Ovary (tissue), 3 donors: ENCODE results near the gene C1orf146.

Experiments used
- CTCF ChIP-seq, 3 donors: fragments of 450-650 bp in 2 of 3; fragments of 200-600 bp in 1 of 3; IDR thresholded peaks; one replicate each; pipeline versions ENCODE4 v1.5.1 to v1.8.0; 2016 to 2022; ENCODE audit warnings: antibody characterized with exemption in 3 of 3, mild to moderate bottlenecking in 1 of 3
- POLR2A ChIP-seq: fragments of 450-650 bp; IDR thresholded peaks from one replicate; pipeline ENCODE4 v1.6.1; 2017; ENCODE audit warnings: antibody characterized with exemption, mild to moderate bottlenecking, moderate library complexity
- donor health status: DM: no; HTN: no; CAD: no.

- TF ChIP-seq CTCF (IDR thresholded peaks at IDR 0.05) (no peak), POLR2A (no peak)
These were observed 7.0 kb upstream of the C1orf146 start for GRCh38 chr1:92210701-92211100.
